HG03432 (cell line): ENCODE data around the gene ARID2.

Experiments used
- ATAC-seq: cut with Tn5 transposase; IDR thresholded peaks from one replicate; pipeline ENCODE4 v1.9.1; 2021; ENCODE audit warnings: mild to moderate bottlenecking, moderate library complexity; ENCODE audit not compliant: unreplicated experiment

ARID2 gene

DNA sequence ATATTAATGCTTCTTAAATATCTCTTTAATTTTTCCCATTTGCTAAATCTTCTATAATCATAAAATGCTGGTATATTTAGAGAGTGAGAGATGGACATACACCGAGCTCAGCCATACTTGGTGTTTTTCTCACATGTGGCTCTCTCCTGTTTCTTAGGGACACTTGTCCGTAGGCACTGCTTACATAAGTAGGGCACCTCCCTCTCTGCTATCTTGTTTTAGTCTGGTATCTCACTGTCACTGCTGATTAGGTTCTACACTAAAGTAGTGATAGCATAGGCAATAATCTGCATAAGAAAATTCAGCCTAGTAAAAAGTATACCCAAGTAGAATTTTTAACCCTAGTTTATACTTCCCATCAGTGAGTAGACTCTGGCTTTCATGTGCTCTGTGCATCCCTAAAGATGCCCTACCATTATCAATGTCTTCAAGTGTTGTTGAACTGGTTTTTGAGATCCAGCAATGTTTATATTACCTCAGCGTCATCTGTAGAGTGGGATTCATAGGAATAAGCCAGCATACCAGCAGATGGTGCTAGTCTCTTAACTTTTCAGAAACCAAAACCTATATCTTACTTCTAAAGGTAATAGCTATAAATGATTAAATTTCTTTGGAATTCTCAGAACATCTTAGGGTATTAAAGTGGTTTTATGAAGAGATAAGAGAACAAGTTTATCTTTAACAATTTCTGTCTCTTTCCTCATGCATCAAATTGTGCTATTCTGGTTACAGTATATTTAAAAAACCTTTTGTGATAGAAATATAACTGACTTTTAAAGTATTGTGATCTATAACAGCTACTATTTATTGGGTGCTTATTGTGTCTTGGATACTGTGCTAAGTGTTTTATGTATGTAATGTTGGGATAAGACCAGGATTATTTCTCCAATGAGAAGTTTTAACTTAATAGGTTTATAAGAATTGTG lies 32.9 kb downstream of the ARID2 start:
- ATAC-seq: peak; percentile 78

DNA sequence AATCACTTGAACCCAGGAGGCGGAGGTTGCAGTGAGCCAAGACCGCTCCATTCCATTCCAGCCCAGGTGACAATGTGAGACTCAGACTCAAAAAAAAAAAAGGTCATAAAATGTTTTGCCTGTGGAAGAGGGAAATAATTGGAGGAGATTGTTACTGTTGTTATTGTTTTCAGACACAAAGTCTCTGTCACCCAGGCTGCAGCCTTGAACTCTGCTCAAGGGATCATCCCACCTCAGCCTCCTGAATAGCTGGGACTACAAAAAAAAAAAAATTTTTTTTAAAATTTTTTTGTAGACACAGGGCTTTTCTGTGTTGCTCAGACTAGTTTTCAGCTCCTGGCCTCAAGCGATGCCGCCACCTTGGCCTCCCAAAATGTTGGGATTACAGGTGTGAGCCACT lies 33.9 kb downstream of the ARID2 start:
- no peak for ATAC-seq

- no peak for ATAC-seq
Measured at GRCh38 chr12:45768194-45768593, 38.7 kb downstream of the ARID2 start.

- no peak for ATAC-seq
Measured at GRCh38 chr12:45773747-45774146, 44.2 kb downstream of the ARID2 start.

DNA sequence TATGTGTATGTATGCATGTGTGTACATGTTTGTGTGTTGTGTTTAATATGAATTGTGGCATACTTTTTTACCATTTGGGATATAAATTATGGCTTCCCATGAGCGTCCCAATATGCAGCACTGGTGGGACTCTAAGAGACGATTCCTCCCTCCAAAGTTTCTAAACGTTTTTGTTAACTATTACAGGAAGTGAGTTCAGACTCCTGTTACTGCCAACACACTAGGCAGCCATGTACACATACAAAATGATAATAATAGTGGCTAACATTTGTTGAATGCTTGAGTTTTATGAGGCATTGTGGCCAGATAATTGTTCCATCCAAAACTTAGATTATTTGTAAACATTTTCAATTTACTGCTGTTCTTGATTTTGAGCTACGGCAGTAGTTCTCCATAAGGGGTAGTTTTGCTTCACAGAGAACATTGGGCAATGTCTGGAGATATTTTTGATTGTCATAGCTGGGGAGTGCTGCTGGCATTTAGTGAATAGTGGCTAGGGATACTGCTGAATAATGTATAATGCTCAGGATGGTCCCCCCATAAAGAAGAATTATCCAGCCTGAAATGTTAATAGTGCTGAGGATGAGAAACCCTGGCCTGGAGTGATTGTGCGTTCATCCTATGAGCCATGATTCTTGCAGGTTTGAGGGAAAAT lies 45.1 kb downstream of the ARID2 start:
- ATAC-seq: no peak

- ATAC-seq: no peak
Measured at GRCh38 chr12:45775465-45775864, 46.0 kb downstream of the ARID2 start.

- ATAC-seq: no peak
Measured at GRCh38 chr12:45775964-45776363, 46.5 kb downstream of the ARID2 start.

- ATAC-seq: no peak
Measured at GRCh38 chr12:45779936-45780335, 50.4 kb downstream of the ARID2 start.

GRCh38 chr12:45781080-45781479 lies 51.6 kb downstream of the ARID2 start:
- no peak for ATAC-seq

- no peak for ATAC-seq
Measured at GRCh38 chr12:45785315-45785714, 55.8 kb downstream of the ARID2 start.

DNA sequence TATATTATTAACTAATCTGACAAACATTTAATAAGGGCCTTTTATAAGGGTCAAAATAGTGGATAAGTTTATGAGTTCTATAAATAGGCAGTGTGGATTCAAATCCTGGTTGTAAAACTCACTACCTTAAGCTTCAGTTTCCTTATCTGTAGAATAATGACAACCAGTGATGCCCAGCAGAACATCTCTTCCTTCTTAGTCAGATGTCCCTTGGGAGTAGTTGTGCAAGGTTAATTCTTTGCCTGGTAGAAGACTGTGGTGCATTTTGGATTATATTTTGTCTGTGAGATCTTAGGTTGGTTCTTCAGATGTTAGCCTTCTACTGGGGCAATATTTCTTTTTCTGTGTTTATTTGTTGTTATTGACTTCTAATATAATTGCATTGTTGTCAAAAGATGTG lies 59.5 kb downstream of the ARID2 start:
- peak; percentile 69 for ATAC-seq

GRCh38 chr12:45794422-45794821 lies 64.9 kb downstream of the ARID2 start:
- ATAC-seq: no peak

- no peak for ATAC-seq
Measured at GRCh38 chr12:45801625-45802024, 72.1 kb downstream of the ARID2 start.

GRCh38 chr12:45803111-45803510 lies 73.6 kb downstream of the ARID2 start:
- no peak for ATAC-seq

DNA sequence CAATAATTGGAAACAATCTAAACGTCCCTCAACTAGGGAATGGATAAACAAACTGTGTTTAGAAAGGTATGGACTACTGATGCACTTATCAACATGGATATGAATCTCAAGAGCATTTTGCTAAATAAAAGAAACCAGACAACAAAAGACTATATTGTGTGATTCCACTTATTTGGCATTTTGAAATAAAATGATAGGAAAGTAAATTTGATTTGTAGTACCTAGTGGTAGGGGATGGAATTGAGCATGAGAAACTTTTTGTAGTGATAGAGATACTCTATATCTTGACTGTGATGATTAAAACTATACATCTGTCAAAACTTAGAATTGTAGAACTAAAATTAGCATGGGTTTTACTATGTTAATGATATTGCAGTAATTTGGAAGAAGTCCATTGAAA lies 87.1 kb downstream of the ARID2 start:
- ATAC-seq: no peak

DNA sequence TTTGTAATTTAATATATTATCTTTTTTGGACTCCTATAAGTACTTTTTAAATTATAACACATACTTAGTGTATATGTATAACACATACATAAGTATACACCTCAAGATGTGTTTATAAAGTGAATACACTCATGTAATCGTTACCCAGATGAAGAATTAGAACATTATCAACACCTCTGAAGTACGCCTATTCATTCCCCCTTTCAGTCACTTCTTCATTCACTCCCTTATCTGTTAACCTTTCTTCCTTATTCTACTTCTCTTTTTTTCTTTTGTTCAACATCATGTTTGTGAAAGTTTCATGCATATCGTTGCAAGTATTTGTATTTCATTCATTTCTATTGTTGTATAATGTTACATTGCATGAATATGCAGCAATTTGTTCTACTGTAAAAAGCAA lies 98.5 kb downstream of the ARID2 start:
- no peak for ATAC-seq

DNA sequence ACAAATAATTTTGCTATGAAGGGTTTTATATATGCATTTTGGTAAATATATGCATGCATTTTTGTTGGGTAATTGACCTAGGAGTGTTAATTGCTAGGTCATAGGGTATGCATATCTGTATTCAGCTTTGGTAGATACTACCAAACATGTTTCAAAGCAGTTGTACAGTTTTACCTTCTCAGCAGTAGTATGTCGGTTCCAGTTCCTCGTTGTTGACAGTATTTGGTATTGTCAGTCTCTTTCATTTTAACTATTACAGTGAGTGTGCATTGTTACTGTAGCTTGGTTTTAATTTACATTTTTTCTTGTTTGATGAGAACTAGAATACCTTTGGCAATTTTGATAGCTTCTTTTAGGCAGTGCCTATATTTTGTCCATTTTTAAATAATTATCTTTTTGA lies 98.9 kb downstream of the ARID2 start:
- peak; percentile 57 for ATAC-seq

- ATAC-seq: no peak
Measured at GRCh38 chr12:45831590-45831989, 102.1 kb downstream of the ARID2 start.

DNA sequence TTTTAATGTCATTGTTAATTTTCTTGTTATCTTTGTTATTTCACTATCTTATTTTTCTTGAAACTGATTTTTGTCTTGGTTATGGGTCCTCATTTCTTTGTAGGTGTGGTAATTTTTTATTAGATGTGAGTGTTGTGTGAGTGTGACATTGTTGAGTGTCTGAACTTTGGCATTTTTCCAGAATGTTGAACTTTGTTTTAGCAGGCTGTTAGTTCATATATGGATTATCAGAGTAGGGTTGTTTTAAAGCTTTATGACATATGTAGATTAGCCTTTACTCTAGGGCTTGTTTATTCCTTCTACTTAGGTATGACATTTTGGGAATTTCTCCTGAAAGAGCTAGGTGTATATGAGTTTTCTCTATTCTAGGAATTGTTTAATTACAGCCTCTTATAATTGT lies 103.9 kb downstream of the ARID2 start:
- no peak for ATAC-seq

GRCh38 chr12:45834809-45835208 lies 105.3 kb downstream of the ARID2 start:
- ATAC-seq: no peak

GRCh38 chr12:45839917-45840316 lies 110.4 kb downstream of the ARID2 start:
- ATAC-seq: no peak

- ATAC-seq: no peak
Measured at GRCh38 chr12:45849289-45849688, 119.8 kb downstream of the ARID2 start.
